GM19397 (cell line): Measurements from ENCODE around the gene CPHXL2.
A peak's percentile ranks its signal among the peaks of the same experiment; 100 is the strongest.

Experiments
- ATAC-seq: cut with Tn5 transposase; IDR thresholded peaks from one replicate; pipeline ENCODE4 v1.9.1; 2021; ENCODE audit warnings: mild to moderate bottlenecking, moderate library complexity; ENCODE audit not compliant: unreplicated experiment

The CPHXL2 gene

GRCh38 chr16:75676909-75677308 is at the start of gene CPHXL2:
Gene CPHXL2 (minus strand): TSS chr16:75677009. CDS start chr16:75676999, 10 bp downstream.
- ATAC-seq: no peak

- ATAC-seq: no peak
Observed at GRCh38 chr16:75726390-75726789, 49.6 kb upstream of the CPHXL2 start, which contains the start of gene CPHXL. Gene CPHXL (minus strand): TSS chr16:75726490. CDS start chr16:75726442, 48 bp downstream.

GRCh38 chr16:75718452-75718851 is 41.6 kb upstream of the CPHXL2 start:
- no peak for ATAC-seq

GRCh38 chr16:75714661-75715060 is 37.9 kb upstream of the CPHXL2 start:
- no peak for ATAC-seq

- ATAC-seq: no peak
Observed at GRCh38 chr16:75710344-75710743, 33.5 kb upstream of the CPHXL2 start.

GRCh38 chr16:75703306-75703705 is 26.5 kb upstream of the CPHXL2 start:
- ATAC-seq: no peak

- ATAC-seq: no peak
Observed at GRCh38 chr16:75702242-75702641, 25.4 kb upstream of the CPHXL2 start.

GRCh38 chr16:75701361-75701760 is 24.6 kb upstream of the CPHXL2 start, which contains the start of gene DUXB:
Gene DUXB (minus strand): TSS chr16:75701461. CDS start chr16:75701418, 43 bp downstream.
- ATAC-seq: no peak

- ATAC-seq: no peak
Observed at GRCh38 chr16:75697571-75697970, 20.8 kb upstream of the CPHXL2 start.

GRCh38 chr16:75695708-75696107 is 18.9 kb upstream of the CPHXL2 start:
- ATAC-seq: no peak

- no peak for ATAC-seq
Observed at GRCh38 chr16:75687361-75687760, 10.6 kb upstream of the CPHXL2 start.

- no peak for ATAC-seq
Observed at GRCh38 chr16:75682308-75682707, 5.5 kb upstream of the CPHXL2 start.

- no peak for ATAC-seq
Observed at GRCh38 chr16:75679366-75679765, 2.6 kb upstream of the CPHXL2 start.

- no peak for ATAC-seq
Observed at GRCh38 chr16:75667503-75667902, 9.3 kb downstream of the CPHXL2 start.

- ATAC-seq: no peak
Observed at GRCh38 chr16:75660726-75661302, 16.0 kb downstream of the CPHXL2 start.

GRCh38 chr16:75660321-75660720 is 16.5 kb downstream of the CPHXL2 start:
- no peak for ATAC-seq

GRCh38 chr16:75658175-75658574 is 18.6 kb downstream of the CPHXL2 start:
- ATAC-seq: no peak

GRCh38 chr16:75653922-75654321 is 22.9 kb downstream of the CPHXL2 start:
- no peak for ATAC-seq

- peak; percentile 31 for ATAC-seq
Observed at GRCh38 chr16:75648265-75649076, 28.3 kb downstream of the CPHXL2 start.

GRCh38 chr16:75647492-75648264 is 29.1 kb downstream of the CPHXL2 start, which contains the start of the genes KARS1 and TERF2IP:
Gene KARS1 (minus strand): TSS chr16:75647665. CDS start chr16:75647639, 26 bp downstream.
Gene TERF2IP (plus strand): TSS chr16:75647773. CDS start chr16:75647883, 110 bp downstream.
- ATAC-seq: peak; percentile 84

- ATAC-seq: peak; percentile 15
Observed at GRCh38 chr16:75647112-75647491, 29.7 kb downstream of the CPHXL2 start.
